Measurements from ENCODE around the gene SRC. TPM values are rescaled to one million over a fixed set of nuclear protein-coding genes. Genes with fewer than 3 reads are reported as not detected.
A peak's percentile ranks its signal among the peaks of the same experiment; 100 is the strongest.

The SRC gene
- total and polyA plus RNA-seq, 2 donors (not counting 3 experiments of a cell fraction or from before 2014, with no cell fraction given): 22.6 to 29.4 TPM

DNA sequence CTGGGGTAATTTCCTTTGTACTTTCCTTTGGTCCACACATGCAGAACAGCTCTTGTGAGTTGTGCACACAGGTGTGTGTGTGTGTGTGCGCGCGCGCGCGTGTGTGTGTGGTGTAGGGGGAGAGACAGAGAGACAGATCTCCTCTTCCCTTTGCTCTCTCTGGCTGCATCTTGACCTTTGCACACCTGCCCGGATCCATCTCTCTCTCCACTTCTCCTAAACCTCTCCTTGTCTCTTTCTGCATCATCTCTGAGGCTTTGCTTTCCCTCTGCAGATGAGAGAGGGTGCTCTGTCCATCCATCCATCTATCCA lies 67.0 kb downstream of the SRC start:
- Histone ChIP-seq H3K27ac (ENCODE audit: insufficient read depth, low read depth, low read length) (no peak overlapping the region), H3K4me1 (ENCODE audit: control insufficient read depth, extremely low read depth, insufficient read depth, low read length) (peaks cover 6% of the 10 kb centered on the region), H3K4me2 (ENCODE audit: insufficient read depth, low read length) (no peak overlapping the region), H3K4me3 (replicated peaks in 1 of 3; ENCODE audit: insufficient read depth in 1 of 3, low read depth in 1 of 3, low read length in 3 of 3) (no peak overlapping the region), H3K9me1 (replicated peaks; ENCODE audit: control insufficient read depth, extremely low read depth, insufficient read depth, low read length) (no peaks in the 10 kb centered on the region), H3K27me3 (ENCODE audit: control insufficient read depth in 2 of 2, insufficient read depth in 2 of 2, low read length in 2 of 2) (peaks cover under 1 to 13% of the 10 kb centered on the region in 2 experiments), H3K9me3 (replicated peaks; ENCODE audit: control insufficient read depth, insufficient read depth, low read length) (no peaks in the 10 kb centered on the region), H3K79me2 (ENCODE audit: control insufficient read depth, insufficient read depth, low read length) (no peaks in the 10 kb centered on the region), H2AFZ (ENCODE audit: low read depth, low read length) (no peak overlapping the region), H4K20me1 (replicated peaks; ENCODE audit: control insufficient read depth, extremely low read depth, insufficient read depth, low read length) (no peaks in the 10 kb centered on the region), H3K9ac (replicated peaks; ENCODE audit: extremely low read depth, insufficient read depth, low read length) (no peak overlapping the region), H3K36me3 (ENCODE audit: control insufficient read depth in 2 of 2, extremely low read depth in 1 of 2, insufficient read depth in 2 of 2, low read length in 2 of 2) (no peaks in the 10 kb centered on the region)
- ChIA-PET CTCF (no interaction called here), POLR2A (no interaction called here)
- TF ChIP-seq JUN (IDR thresholded peaks at IDR 0.05; ENCODE audit: borderline replicate concordance, insufficient read depth, insufficient read length, low read depth) (no peak), POLR2AphosphoS5 (IDR thresholded peaks at IDR 0.05; ENCODE audit: insufficient read depth, low read depth, low read length) (no peak), MYC (IDR thresholded peaks at IDR 0.05; ENCODE audit: low read depth, low read length) (no peak), GATA2 (IDR thresholded peaks at IDR 0.05; ENCODE audit: insufficient read depth, insufficient read length, low read depth, low read length) (no peak), FOS (IDR thresholded peaks at IDR 0.05; ENCODE audit: borderline replicate concordance, insufficient read depth, low read length) (no peak), CTCF (IDR thresholded peaks at IDR 0.05; ENCODE audit: extremely low read depth in 1 of 2, insufficient read depth in 1 of 2, low read depth in 1 of 2, low read length in 2 of 2) (no peak), POLR2A (IDR thresholded peaks at IDR 0.05; ENCODE audit: low read depth, low read length) (no peak)
- dilution Hi-C loops (cut with MboI; ENCODE audit: extremely low pct_ligation_motif_present, low sequenced_read_pairs): no loop called here
- BruUV-seq (replicated peaks): no TSS peak
- FAIRE-seq (no peak), DNase-seq (ENCODE audit: low read depth, low spot score) (peak; percentile 13)
- intact Hi-C loops (cut with micrococcal nuclease): loop anchor here (5.0 kb wide), 1 partner anchor 104 kb away; no protein-coding TSS in a partner anchor

GRCh38 chr20:37413379-37413778 lies 67.4 kb downstream of the SRC start:
- H3K4me3 ChIP-seq (replicated peaks in 1 of 3; ENCODE audit: insufficient read depth in 1 of 3, low read depth in 1 of 3, low read length in 3 of 3): no peak overlapping the region
- H3K4me1 ChIP-seq (ENCODE audit: control insufficient read depth, extremely low read depth, insufficient read depth, low read length): peaks cover 6% of the 10 kb centered on the region
- no peaks in the 10 kb centered on the region for H4K20me1 ChIP-seq (replicated peaks; ENCODE audit: control insufficient read depth, extremely low read depth, insufficient read depth, low read length)
- TF ChIP-seq EZH2 (IDR thresholded peaks at IDR 0.05; ENCODE audit: borderline replicate concordance, low read depth, low read length, severe bottlenecking) (no peak), GATA2 (IDR thresholded peaks at IDR 0.05; ENCODE audit: insufficient read depth, insufficient read length, low read depth, low read length) (no peak), JUN (IDR thresholded peaks at IDR 0.05; ENCODE audit: borderline replicate concordance, insufficient read depth, insufficient read length, low read depth) (no peak)
- BruUV-seq (replicated peaks): no TSS peak
- intact Hi-C loops (cut with micrococcal nuclease): loop anchor here (5.0 kb wide), 1 partner anchor 104 kb away; no protein-coding TSS in a partner anchor
- no peaks in the 10 kb centered on the region for H3K36me3 ChIP-seq (ENCODE audit: control insufficient read depth in 2 of 2, extremely low read depth in 1 of 2, insufficient read depth in 2 of 2, low read length in 2 of 2)
- peaks cover 5 to 16% of the 10 kb centered on the region in 2 experiments for H3K27me3 ChIP-seq (ENCODE audit: control insufficient read depth in 2 of 2, insufficient read depth in 2 of 2, low read length in 2 of 2)
- H2AFZ ChIP-seq (ENCODE audit: low read depth, low read length): no peak overlapping the region
- dilution Hi-C loops (cut with MboI; ENCODE audit: extremely low pct_ligation_motif_present, low sequenced_read_pairs): no loop called here
- H3K79me2 ChIP-seq (ENCODE audit: control insufficient read depth, insufficient read depth, low read length): no peaks in the 10 kb centered on the region
- H3K9me1 ChIP-seq (replicated peaks; ENCODE audit: control insufficient read depth, extremely low read depth, insufficient read depth, low read length): no peaks in the 10 kb centered on the region
- FAIRE-seq: no peak
- H3K9me3 ChIP-seq (replicated peaks; ENCODE audit: control insufficient read depth, insufficient read depth, low read length): no peaks in the 10 kb centered on the region
- H3K27ac ChIP-seq (ENCODE audit: insufficient read depth, low read depth, low read length): no peak overlapping the region
- DNase-seq (ENCODE audit: low read depth, low spot score): no peak
- no peak overlapping the region for H3K9ac ChIP-seq (replicated peaks; ENCODE audit: extremely low read depth, insufficient read depth, low read length)
- POLR2A ChIA-PET: no interaction called here
- CTCF ChIA-PET: no interaction called here
- no peak overlapping the region for H3K4me2 ChIP-seq (ENCODE audit: insufficient read depth, low read length)

All from endothelial cell of umbilical vein (primary cell).